ENCODE measurements around the gene DIP2C.

The DIP2C gene

DNA sequence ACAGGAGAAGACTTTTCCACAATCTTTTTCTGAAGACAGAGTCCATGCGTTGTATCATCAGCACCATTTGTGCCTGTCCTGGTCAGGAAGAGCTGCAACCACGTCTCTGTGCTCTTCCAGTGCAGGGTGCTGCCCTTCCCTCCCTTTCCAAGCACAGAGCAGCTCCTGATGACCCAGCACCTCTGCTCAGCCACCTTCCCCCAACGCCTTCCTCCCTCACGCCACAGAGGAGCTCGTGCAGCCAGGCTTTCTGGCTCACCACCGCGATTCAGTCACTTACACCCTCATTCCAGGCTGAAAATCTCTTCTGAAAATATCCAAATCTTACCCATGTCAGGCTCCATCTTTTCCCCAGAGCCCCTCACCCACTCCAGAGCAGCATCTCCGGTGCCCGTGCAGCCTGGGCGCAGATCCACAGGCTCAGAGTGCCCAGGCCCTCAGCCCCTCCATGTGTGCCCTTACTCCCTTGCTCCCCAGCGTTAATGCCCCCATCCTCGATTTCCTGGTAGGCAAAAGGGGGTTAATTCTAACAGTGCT, 181.5 kb downstream of the DIP2C start:
- DNase-seq = no peak

DNA sequence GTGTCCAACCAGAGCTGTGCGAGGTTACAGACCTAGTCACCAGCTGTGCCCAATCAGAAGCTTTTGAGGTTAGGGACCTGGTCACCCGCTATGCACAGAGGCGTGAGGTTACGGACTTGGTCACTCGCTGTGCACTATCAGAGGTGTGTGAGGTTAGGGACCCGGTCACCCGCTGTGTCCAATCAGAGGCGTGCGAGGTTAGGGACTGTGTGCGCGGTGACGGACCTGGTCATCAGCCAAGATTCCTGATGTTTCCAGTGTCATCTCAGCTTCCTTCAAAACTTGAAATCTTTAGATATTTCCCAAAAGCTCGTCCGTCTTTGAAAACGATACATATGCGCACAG, 182.1 kb downstream of the DIP2C start:
- no peak for DNase-seq

DNA sequence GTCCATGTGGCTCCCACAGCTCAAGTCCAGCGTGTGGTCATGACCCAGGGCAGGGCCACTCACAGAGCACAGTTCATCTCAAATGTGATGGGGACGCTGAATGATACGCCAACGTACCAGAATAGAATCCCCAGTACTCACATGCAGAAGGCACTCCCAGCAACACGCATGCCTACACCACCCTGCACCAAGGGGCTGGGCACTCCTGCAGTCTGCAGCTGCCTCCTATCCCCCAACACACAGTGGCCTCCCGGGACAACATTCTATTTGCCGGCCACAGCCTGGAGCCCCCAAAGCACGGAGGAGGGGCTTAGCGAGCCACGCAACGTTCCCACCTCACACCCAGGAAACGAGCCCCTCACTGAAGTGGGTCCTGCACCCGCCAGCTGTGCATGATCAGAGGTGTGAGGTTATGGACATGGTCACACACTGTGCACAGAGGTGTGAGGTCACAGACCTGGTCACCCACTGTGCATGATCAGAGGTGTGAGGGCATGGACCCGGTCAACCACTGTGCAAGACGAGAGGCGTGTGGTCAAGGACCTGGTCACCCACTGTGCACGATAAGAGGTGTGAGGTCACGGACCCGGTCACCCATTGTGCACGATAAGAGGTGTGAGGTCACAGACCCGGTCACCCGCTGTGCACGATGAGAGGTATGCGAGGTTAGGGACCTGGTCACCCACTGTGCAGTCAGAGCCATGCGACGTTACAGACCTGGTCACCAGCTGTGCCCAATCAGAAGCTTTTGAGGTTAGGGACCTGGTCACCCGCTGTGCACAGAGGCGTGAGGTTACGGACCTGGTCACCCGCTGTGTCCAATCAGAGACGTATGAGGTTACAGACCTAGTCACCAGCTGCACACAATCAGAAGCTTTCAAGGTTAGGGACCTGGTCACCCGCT, 182.8 kb downstream of the DIP2C start:
- no peak for DNase-seq

DNA sequence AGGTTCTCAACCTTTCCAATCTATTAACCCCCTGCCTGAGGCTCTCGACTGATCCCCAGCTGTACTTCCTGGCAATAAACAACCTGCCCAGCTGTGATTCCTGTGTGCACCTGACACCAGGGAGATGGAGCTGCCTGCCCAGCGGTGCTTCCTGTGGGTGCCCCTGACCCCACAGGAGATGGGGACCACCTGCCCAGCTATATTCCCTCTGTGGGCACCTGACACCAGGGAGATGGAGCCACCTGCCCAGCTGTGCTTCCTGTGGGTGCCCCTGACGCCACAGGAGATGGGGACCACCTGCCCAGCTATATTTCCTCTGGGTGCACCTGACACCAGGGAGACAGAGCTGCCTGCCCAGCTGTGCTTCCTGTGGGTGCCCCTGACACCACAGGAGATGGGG, 184.0 kb downstream of the DIP2C start:
- no peak for DNase-seq

DNA sequence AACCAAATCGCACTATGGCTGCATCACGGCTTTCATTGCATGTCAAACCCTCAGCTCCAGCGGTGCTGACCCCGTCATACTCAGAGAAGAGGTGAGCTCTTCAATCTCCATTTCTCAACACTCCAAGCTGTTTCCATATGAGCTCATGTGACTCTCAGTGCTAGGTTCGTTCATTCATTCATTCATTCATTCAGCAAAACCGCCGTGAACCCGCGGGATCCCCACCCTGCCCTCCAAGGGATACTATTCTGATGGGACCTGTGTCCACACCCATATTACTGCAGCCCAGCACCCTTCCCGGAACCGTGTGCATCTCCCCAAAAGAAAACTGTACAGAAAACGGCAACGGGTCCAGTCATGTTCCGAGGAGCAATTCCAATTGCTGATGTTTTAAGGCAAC, 184.7 kb downstream of the DIP2C start:
- DNase-seq = no peak

DNA sequence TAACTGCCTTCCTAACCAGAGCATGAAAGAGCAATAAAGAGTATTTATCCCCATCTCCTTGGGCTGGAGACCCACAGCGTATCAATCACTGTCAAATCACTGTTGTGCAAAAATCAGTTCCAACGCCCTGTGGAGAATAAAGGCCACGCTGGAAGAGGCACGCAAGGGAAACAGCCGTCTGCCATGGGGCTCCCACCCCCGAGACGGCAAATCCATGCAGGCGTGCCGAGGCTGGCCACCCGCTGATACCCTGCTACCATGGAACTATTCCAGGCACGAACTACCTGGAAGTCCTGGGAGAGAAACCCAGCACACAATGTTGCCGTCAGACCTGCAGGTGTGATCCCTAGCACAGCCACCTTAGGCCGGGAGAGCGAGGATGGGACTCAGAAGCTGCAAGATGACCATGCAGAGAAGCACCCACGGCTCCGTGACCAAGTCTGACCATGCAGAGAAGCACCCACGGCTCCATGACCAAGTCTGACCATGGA, 185.3 kb downstream of the DIP2C start:
- DNase-seq = no peak

GRCh38 chr10:501596-501995, 187.9 kb downstream of the DIP2C start:
- no peak for DNase-seq

- DNase-seq = no peak
Measured at GRCh38 chr10:500876-501275, 188.6 kb downstream of the DIP2C start.

GRCh38 chr10:499991-500390, 189.5 kb downstream of the DIP2C start:
- no peak for DNase-seq

DNA sequence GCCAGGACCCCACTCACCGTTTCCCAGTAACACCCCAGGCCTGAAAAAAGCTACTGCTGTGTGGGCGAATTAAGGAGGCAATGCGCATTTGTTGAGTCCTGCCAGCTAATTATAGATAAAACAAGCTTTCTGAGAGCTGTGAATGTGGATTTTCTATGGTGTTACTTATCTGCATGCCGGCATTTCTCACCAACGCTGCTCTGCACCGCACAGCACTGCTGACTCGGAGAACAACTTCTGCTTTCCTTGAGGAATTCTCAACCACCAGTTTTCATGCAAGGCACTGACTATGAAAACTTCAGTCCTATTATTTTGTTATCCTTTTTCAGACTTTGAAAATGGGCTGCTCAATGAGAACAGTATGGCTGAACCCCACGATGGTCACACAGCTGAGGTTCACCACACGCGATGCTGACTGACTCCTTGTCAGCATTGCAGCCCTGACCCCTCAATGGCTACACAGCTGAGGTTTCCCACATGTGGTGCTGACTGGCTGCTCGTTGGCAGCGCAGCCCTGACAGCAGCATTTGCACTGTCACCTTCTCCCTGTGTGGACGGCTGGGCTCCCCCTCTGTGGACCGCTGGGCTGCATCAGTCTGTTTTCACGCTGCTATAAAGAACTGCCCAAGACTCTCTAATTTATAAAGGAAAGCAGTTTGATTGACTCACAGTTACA, 190.6 kb downstream of the DIP2C start:
- no peak for DNase-seq

GRCh38 chr10:497898-498451, 191.5 kb downstream of the DIP2C start:
- DNase-seq = no peak

DNA sequence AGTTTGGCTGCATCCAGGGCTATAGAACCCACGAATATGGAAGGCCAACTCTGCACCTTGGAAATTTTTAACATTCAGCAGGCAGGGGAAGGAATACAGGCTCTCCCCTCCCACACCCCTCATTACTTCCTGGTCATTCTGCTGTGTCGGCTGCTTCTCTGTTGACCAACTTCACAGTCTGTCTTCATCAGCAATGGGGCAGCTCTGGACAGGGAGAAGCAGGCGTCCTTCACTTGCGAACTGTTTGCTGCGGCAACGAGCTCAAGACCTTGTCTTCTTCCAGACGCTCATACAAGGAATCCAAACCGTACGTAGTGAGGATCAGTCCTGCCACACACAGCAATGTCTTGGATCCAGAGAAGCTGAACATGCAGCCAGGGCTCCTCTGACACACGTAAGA, 192.2 kb downstream of the DIP2C start:
- no peak for DNase-seq

DNA sequence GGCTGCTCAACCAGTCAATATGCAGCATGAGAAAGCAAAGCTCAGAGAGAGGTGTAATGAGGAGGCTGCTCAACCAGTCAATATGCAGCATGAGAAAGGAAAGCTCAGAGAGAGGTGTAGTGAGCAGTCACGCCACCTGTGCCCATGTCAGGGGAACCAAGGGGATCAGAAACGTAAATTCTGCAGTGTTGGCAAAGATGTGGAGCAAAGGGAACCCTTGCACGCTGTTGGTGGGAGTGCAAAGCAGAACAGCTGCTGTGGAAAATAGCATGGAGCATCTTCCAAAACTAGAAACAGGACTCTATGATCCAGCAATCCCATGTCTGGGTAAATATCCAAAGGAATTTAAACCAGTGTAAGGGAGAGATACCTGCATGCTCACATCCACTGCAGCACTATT, 194.9 kb downstream of the DIP2C start:
- DNase-seq = no peak

GRCh38 chr10:494149-494542, 195.3 kb downstream of the DIP2C start:
- DNase-seq = no peak

DNA sequence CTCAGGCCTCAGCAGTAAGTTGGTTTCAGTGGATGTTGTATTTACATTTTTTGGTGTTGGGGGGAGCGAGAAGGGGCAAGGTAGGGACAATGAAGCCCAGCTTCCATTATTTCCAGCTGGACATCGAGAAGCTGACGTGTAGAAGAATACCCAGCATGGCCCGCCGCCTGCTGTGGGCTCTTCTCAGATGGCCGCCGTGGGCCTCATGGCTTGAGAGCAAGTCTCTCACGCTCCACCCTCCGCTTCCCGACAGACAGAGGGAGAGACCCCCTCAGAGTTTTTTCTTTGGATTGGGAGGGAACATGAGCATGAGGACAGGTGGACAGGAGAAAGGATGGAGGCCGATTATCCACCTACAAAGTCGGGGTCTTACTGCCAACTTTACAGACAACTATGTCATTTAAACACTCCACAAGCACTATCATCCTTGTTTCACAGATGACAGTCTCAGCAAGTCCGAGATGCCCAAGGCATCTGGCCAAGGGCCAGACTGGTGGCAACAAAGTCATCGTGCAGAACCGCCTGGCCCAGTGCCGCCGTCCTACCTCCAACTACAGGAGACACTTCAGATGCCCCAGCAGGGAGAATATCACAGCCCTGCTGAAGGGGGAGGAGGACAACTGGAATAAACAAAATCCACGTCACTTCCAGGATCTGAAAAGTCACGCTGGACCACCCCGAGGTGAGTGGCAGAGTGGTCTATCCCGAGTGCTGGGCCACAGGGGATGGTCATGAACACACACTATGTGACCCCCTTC, 195.9 kb downstream of the DIP2C start:
- no peak for DNase-seq

DNA sequence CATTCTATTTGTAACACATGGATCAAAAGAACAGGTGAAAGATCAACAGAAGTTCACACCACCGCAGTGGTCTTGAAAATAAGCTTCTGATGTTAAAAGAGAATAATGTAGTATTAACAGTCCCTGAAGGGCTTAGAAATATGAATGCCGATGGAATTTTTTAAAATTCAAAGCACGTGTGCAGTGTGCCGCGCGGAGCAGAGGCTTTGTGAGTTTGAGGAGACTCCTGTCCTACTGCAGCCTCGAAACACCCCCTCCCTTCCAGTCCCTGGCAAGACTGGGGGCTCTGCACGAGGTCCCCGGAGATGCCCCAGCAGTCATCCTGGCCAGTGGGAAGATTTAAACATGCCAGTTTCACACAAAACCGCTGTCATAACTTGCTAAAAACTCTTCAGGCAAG, 196.6 kb downstream of the DIP2C start:
- no peak for DNase-seq

GRCh38 chr10:491667-492424, 197.6 kb downstream of the DIP2C start:
- no peak for DNase-seq

DNA sequence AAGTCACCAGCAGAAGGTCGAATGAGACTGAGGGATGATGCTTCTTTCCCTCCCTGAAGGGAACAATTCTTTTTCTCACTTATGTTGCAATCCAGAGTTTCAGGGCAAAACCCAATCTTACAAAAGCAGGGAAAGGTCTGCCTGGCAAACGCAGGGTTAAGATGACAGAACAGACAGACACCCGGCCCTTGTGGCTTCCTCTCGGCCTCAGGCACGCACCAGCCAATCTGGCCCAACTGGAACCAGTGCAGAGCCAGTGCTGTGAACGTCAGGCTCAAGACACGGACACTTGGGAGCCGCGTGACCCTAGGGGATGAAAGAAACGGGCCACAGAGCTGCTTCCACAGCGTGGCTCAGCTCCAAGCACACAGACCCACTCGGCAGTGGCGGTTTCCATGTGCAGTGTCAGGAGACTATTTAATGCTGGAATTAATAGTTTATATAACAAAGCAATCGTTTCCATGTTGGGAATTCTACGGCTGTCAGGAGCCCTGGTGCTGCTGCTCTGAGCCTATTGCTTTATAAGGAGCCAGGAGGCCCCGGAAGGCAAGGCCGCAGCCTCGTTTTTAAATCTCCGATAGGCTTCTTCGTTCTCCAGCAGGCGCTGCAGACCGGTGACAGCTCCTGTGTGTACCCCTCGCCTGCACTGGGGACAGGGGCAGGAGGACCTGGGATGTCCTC, 198.4 kb downstream of the DIP2C start:
- no peak for DNase-seq

- DNase-seq = no peak
Measured at GRCh38 chr10:490256-490655, 199.2 kb downstream of the DIP2C start.

DNA sequence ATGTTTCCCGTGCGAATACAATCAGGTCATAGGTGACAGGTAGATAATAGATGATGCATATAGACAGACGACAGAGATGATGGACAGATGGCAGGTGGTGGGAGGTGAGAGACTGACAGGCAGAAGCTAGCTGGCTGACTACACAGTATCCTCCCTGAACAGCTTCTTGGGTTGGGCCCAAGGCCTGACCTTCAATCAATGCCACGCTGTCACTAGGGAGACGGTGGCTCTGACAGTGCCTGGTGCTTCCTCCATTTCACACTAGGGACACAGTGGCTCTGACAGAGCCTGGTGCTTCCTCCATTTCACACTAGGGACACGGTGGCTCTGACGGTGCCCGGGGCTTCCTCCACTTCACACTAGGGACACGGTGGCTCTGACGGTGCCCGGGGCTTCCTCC, 200.1 kb downstream of the DIP2C start:
- DNase-seq = no peak

- peak; percentile 6 for DNase-seq
Measured at GRCh38 chr10:488933-489215, 200.6 kb downstream of the DIP2C start.

All from activated CD8-positive, alpha-beta memory T cell treated with anti-CD3 and anti-CD28 coated beads, Interleukin-2, amount 50 U/mL, for 48 hours (primary cell).